ELR (cell line): Measurements from ENCODE around the gene TM9SF4.

Source experiments
- DNase-seq: peaks from one replicate; pipeline ENCODE4 v3.0.0-alpha.2; 2015; ENCODE audit warnings: low read depth

The TM9SF4 gene

GRCh38 chr20:32208499-32209154 is 99.1 kb downstream of the TM9SF4 start:
- no peak for DNase-seq

DNA sequence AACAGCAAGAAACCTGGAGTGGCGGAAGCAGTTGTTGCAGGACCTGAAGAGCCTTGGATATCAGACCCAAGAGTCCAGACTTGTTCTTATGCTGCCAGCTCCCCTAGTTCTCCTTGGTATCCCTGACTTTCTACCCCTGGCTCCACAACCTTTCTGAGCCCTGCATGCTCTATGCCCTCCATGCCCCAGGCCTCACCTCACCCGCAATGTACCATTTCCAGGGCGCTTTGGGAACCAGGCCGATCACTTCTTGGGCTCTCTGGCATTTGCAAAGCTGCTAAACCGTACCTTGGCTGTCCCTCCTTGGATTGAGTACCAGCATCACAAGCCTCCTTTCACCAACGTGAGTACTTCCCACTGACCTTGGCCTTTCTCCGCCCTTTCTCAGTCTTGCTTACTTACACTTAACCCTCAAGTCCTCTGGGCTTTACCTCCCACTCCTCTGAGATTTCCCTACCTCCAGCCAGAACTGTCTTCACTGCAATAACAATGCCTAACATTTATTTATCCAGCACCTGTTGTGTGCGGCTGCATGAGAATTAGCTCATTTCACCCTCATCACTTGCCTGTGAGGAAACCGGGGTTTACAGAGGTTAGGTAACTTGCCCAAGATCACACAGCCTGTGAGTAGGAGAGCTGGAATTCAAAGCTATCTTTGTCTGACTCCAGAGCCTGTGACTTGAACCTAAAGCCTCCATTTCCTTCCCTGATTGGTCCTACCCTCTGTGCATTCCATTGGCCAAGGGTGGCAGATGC is 100.5 kb downstream of the TM9SF4 start:
- peak; percentile 16 for DNase-seq

GRCh38 chr20:32213870-32214269 is 104.4 kb downstream of the TM9SF4 start:
- no peak for DNase-seq

DNA sequence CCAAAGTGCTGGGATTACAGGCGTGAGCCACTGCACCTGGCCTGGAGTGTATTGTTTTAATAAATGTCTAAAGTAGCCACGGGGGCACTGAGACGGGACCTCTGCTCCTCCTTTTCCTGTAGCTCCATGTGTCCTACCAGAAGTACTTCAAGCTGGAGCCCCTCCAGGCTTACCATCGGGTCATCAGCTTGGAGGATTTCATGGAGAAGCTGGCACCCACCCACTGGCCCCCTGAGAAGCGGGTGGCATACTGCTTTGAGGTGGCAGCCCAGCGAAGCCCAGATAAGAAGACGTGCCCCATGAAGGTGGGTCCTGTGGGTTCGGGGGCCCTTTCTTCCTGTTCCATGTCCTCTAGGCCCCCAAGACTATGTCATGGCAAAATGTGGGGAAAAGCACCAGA is 105.6 kb downstream of the TM9SF4 start:
- DNase-seq: no peak

DNA sequence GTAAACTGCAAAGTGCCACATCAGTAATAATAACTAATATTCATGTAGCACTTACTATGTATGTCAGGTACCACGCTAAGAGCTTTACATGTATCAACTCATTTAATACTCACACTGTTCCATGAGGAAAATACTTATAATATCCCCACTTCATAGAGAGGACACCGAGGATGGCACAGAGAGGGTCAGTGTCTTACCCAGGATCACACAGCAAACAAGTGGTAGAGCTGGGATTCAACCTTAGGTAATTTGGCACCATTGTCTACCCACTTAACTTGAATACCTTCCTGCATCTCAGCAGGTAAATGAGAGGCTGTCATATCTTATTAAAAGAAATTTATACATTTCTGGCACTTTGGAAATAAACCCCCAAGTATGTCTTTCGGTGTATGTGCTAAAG is 106.2 kb downstream of the TM9SF4 start:
- DNase-seq: no peak

DNA sequence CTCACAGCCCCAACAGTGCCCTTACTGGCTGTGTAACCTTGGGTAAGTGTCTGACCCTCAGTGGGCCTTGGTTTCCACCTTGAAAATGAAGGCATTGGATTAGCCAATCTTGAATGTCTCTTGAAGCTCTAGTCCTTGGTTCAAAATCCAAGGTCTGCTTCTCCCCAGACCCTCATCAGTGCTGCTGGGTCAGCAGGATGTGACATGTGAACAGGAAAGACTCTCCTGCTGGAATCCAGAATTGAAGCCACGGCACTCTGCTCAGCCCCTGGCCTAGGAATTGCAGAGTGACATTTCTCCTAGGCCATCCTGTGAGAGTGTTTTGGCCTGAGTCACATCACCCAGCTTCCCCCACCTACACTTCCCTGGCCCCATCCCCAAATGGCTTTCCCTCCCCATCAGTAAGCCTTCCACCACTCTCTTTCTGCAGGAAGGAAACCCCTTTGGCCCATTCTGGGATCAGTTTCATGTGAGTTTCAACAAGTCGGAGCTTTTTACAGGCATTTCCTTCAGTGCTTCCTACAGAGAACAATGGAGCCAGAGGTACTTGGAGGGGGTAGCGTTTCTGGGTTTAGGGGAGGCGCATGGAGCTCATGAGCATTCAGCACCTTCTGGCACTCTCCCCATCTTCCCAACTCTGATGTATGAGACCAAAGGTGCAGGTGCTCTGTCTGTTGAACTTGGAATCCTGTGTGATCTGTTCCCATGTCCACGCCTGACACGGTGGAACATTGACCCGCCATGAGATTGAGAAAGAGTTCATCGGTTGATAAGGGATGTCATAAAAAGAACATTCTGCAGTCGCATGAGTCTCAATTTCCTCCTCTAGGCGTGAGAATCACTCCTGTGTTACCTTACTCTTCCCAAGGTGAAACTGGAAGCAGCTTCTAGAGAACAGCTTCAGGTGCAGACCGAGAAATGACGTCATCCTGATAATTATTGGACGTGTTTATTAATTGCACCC is 106.9 kb downstream of the TM9SF4 start:
- DNase-seq: no peak
